ENCODE measurements around the gene CMTR1. TPM values are rescaled to one million over a fixed set of nuclear protein-coding genes. Genes with fewer than 3 reads are reported as not detected.

The CMTR1 gene
- total and polyA plus RNA-seq, 2 of the 13 experiments (the other 11 are each of a cell fraction or from before 2014, with no cell fraction given) = 19.7 to 55.2 TPM

DNA sequence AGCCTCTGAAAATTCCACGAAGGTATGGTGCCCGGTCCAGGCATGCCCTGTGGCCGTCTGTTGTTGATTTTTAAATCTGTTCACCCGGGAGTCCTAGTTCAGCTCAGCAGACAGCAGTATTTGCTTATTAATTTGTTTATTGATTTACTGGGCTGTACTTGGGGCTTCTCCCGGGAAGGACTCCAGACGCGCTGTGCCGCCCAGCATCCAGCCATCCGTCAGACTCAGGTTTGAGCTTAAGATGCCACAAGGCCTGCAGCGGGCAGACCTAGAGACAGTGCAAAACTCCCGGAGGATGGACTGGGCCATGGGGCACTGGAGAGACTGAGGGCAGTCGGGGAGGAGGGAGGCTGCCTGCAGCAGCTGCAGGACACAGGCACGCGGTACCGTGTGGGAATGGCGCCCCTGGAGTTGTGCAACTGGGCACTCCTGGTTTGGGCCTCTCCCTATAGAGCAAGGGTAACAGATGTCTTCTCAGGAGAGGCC, 83.9 kb downstream of the CMTR1 start (continued):
- no peak for TF ChIP-seq ISX (CRISPR knock-in tag; conservative IDR thresholded peaks at IDR 0.05)
- no peak for TF ChIP-seq ZNF607 (CRISPR knock-in tag; IDR thresholded peaks at IDR 0.05; ENCODE audit: borderline replicate concordance)
- TF ChIP-seq RCOR2 (CRISPR knock-in tag; IDR thresholded peaks at IDR 0.05) = no peak

DNA sequence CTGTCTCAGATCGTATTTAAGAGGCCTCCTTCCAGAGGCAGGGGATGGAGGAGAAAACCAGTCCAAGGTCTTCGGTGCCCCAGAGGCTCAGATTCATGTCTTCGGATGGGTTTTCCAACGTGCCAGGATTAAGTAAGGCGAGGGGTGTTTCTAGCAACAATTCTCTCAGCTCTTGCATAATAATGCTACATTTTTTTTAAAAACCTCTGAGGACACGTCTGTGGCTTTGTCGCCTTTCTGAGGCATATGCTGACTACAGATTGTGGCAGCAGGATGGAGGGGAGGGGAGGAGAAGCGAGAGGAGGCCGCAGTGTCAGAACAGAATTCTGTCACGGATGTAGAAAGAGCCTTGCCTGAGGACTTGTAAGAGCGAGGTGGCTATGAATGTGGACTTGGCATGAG, 84.4 kb downstream of the CMTR1 start:
- FAIRE-seq = no peak
- Histone ChIP-seq H3K27ac (ENCODE audit: extremely low read length, insufficient read depth, low read length) (no peak overlapping the region), H3K9me3 (ENCODE audit: low read length) (no peaks in the 10 kb centered on the region), H3K4me3 (replicated peaks in 1 of 3; ENCODE audit: insufficient read depth in 1 of 3, low read depth in 2 of 3, low read length in 3 of 3) (no peak overlapping the region), H3K4me2 (ENCODE audit: low read depth, low read length) (no peak overlapping the region), H3K79me2 (ENCODE audit: insufficient read depth, low read length) (no peaks in the 10 kb centered on the region), H3K36me3 (replicated peaks in 1 of 2; ENCODE audit: control insufficient read depth in 1 of 2, insufficient read depth in 2 of 2, low read length in 2 of 2) (no peaks in the 10 kb centered on the region), H3K4me1 (ENCODE audit: insufficient read depth, low read length) (peaks cover 30% of the 10 kb centered on the region), H4K20me1 (ENCODE audit: insufficient read depth, low read length) (no peaks in the 10 kb centered on the region), H3K9ac (ENCODE audit: insufficient read depth, low read depth, low read length) (no peak overlapping the region), H3K27me3 (ENCODE audit: control insufficient read depth in 1 of 2, insufficient read depth in 2 of 2, low read length in 2 of 2) (peaks cover 2 to 38% of the 10 kb centered on the region in 2 experiments; a peak in 4 of 5 replicates), H2AFZ (ENCODE audit: low read length) (no peak overlapping the region)
- WGBS (ENCODE audit: low lambda C conversion rate) = 37% methylated on average over 11 of the region's 11 CpGs
- in situ Hi-C loops (cut with HindIII; ENCODE audit: extremely low pct_ligation_motif_present, low pct_unique_long_range_greater_than_20kb) = no loop called here
- intact Hi-C loops (cut with micrococcal nuclease; ENCODE audit: unreplicated experiment) = no loop called here
- BruUV-seq (replicated peaks) = no TSS peak
- ChIA-PET POLR2A (interaction anchor here (1.8 kb wide), 1 partner anchor 18 kb away, joined by 8 read pairs; the partner anchor contains the start of gene CCDC167), CTCF (ENCODE audit: low intra/inter-chr PET ratio, low total read pairs) (no interaction called here)
- no peak for DNase-seq (ENCODE audit: low spot score)
- no peak for TF ChIP-seq GTF3A (CRISPR knock-in tag; conservative IDR thresholded peaks at IDR 0.05)
- no peak for TF ChIP-seq CAMTA2 (CRISPR knock-in tag; IDR thresholded peaks at IDR 0.05; ENCODE audit: borderline replicate concordance)
- TF ChIP-seq, protein P1, sequence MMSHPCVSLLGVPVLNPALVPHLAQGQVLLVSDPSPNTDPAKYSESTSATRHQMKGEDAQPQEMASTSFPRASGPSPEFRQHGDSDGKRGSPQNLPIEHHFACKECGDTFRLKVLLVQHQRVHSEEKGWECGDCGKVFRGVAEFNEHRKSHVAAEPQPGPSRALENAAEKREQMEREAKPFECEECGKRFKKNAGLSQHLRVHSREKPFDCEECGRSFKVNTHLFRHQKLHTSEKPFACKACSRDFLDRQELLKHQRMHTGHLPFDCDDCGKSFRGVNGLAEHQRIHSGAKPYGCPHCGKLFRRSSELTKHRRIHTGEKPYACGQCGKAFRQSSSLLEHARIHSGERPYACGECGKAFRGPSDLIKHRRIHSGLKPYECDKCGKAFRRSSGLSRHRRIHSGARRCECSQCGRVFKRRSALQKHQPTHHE (CRISPR knock-in tag; IDR thresholded peaks at IDR 0.05; ENCODE audit: borderline replicate concordance) = no peak
- no peak for TF ChIP-seq NFATC3 (CRISPR knock-in tag; IDR thresholded peaks at IDR 0.05)
- TF ChIP-seq PCBP2 (optimal IDR thresholded peaks at IDR 0.05; ENCODE audit: low read depth, low read length, poor library complexity, severe bottlenecking) = no peak
- TF ChIP-seq RARA (CRISPR knock-in tag; IDR thresholded peaks at IDR 0.05) = no peak
- TF ChIP-seq GATAD2A (CRISPR knock-in tag; IDR thresholded peaks at IDR 0.05) = no peak
- TF ChIP-seq ZNF747 (CRISPR knock-in tag; IDR thresholded peaks at IDR 0.05; ENCODE audit: borderline replicate concordance) = no peak
- no peak for TF ChIP-seq ZNF430 (CRISPR knock-in tag; IDR thresholded peaks at IDR 0.05)
- TF ChIP-seq SNAPC2 (CRISPR knock-in tag; IDR thresholded peaks at IDR 0.05) = no peak
- TF ChIP-seq FOXA1 (IDR thresholded peaks at IDR 0.05) = no peak
- TF ChIP-seq FOXA1 (CRISPR knock-in tag; IDR thresholded peaks at IDR 0.05) = no peak
- no peak for TF ChIP-seq AKAP8 (CRISPR knock-in tag; IDR thresholded peaks at IDR 0.05)
- no peak for ATAC-seq

Data from HepG2 (cell line).